ENCODE results near the gene VAV3. TPM values are rescaled to one million over a fixed set of nuclear protein-coding genes. Genes with fewer than 3 reads are reported as not detected.
A peak's percentile ranks its signal among the peaks of the same experiment; 100 is the strongest.

Gene VAV3
- total and polyA plus RNA-seq, 2 of the 13 experiments (the other 11 are each of a cell fraction or from before 2014, with no cell fraction given), result 15.9 to 29.8 TPM

DNA sequence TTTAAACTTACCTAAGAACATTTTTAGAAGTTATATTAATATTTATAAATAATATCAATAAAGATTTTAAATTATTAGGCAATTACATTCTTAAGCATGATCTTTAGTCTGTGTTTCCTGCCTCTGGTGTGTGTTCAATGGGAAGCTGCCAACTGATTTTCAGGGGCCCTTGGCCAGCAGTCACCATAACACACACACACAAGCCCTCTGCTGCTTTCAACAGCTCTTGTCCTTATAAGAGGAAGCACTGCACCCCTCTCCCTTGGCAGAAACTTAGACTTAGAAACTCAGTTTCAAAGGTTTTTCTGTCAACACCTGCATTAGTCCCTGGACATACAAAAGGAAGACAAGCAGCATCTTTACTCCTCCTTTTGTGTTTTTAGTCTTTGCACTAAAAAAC is 81.4 kb downstream of the VAV3 start (continued):
- TF ChIP-seq ZSCAN31 (CRISPR knock-in tag; IDR thresholded peaks at IDR 0.05; ENCODE audit: low read depth) (no peak), FOXC1 (CRISPR knock-in tag; IDR thresholded peaks at IDR 0.05; ENCODE audit: borderline replicate concordance) (no peak), SMYD3 (CRISPR knock-in tag; IDR thresholded peaks at IDR 0.05) (no peak), NFYC (CRISPR knock-in tag; IDR thresholded peaks at IDR 0.05) (no peak)
- TF ChIP-seq, protein P1, sequence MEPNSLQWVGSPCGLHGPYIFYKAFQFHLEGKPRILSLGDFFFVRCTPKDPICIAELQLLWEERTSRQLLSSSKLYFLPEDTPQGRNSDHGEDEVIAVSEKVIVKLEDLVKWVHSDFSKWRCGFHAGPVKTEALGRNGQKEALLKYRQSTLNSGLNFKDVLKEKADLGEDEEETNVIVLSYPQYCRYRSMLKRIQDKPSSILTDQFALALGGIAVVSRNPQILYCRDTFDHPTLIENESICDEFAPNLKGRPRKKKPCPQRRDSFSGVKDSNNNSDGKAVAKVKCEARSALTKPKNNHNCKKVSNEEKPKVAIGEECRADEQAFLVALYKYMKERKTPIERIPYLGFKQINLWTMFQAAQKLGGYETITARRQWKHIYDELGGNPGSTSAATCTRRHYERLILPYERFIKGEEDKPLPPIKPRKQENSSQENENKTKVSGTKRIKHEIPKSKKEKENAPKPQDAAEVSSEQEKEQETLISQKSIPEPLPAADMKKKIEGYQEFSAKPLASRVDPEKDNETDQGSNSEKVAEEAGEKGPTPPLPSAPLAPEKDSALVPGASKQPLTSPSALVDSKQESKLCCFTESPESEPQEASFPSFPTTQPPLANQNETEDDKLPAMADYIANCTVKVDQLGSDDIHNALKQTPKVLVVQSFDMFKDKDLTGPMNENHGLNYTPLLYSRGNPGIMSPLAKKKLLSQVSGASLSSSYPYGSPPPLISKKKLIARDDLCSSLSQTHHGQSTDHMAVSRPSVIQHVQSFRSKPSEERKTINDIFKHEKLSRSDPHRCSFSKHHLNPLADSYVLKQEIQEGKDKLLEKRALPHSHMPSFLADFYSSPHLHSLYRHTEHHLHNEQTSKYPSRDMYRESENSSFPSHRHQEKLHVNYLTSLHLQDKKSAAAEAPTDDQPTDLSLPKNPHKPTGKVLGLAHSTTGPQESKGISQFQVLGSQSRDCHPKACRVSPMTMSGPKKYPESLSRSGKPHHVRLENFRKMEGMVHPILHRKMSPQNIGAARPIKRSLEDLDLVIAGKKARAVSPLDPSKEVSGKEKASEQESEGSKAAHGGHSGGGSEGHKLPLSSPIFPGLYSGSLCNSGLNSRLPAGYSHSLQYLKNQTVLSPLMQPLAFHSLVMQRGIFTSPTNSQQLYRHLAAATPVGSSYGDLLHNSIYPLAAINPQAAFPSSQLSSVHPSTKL (CRISPR knock-in tag; IDR thresholded peaks at IDR 0.05), result no peak

GRCh38 chr1:107879927-107880326 is 85.1 kb downstream of the VAV3 start:
- ATAC-seq, result no peak
- POLR2A ChIA-PET, result no interaction called here

More at GRCh38 chr1:107879927-107880326, 85.1 kb downstream of the VAV3 start:
- H3K9ac ChIP-seq (ENCODE audit: insufficient read depth, low read depth, low read length), result no peak overlapping the region
- no peak for DNase-seq (ENCODE audit: low spot score)
- no peaks in the 10 kb centered on the region for H3K36me3 ChIP-seq (replicated peaks in 1 of 2; ENCODE audit: control insufficient read depth in 1 of 2, insufficient read depth in 2 of 2, low read length in 2 of 2)
- no peak overlapping the region for H3K4me3 ChIP-seq (replicated peaks in 1 of 3; ENCODE audit: insufficient read depth in 1 of 3, low read depth in 2 of 3, low read length in 3 of 3)
- no peak for FAIRE-seq
- H4K20me1 ChIP-seq (ENCODE audit: insufficient read depth, low read length), result no peaks in the 10 kb centered on the region
- WGBS (ENCODE audit: low lambda C conversion rate), result 18% methylated on average over 2 of the region's 2 CpGs
- in situ Hi-C loops (cut with HindIII; ENCODE audit: extremely low pct_ligation_motif_present, low pct_unique_long_range_greater_than_20kb), result no loop called here
- intact Hi-C loops (cut with micrococcal nuclease; ENCODE audit: unreplicated experiment), result no loop called here
- no peak overlapping the region for H3K27ac ChIP-seq (ENCODE audit: extremely low read length, insufficient read depth, low read length)
- no peak overlapping the region for H2AFZ ChIP-seq (ENCODE audit: low read length)
- H3K4me1 ChIP-seq (ENCODE audit: insufficient read depth, low read length), result no peaks in the 10 kb centered on the region
- H3K4me2 ChIP-seq (ENCODE audit: low read depth, low read length), result no peak overlapping the region
- no peaks in the 10 kb centered on the region for H3K9me3 ChIP-seq (ENCODE audit: low read length)
- CTCF ChIA-PET (ENCODE audit: low intra/inter-chr PET ratio, low total read pairs), result no interaction called here
- TF ChIP-seq ZFP41 (CRISPR knock-in tag; IDR thresholded peaks at IDR 0.05; ENCODE audit: borderline replicate concordance) (no peak), ZNF33A (CRISPR knock-in tag; IDR thresholded peaks at IDR 0.05; ENCODE audit: borderline replicate concordance) (no peak), CEBPB (IDR thresholded peaks at IDR 0.05; ENCODE audit: borderline replicate concordance, low read depth, low read length) (peak; percentile 44; the same call in 1 of the 2 replicates), DBP (CRISPR knock-in tag; IDR thresholded peaks at IDR 0.05; ENCODE audit: not compliant biosample characterization) (no peak)
- H3K27me3 ChIP-seq (ENCODE audit: control insufficient read depth in 1 of 2, insufficient read depth in 2 of 2, low read length in 2 of 2), result no peaks in the 10 kb centered on the region
- BruUV-seq (replicated peaks), result no TSS peak
- H3K79me2 ChIP-seq (ENCODE audit: insufficient read depth, low read length), result no peaks in the 10 kb centered on the region
